Measurements from ENCODE around the gene MCUR1. TPM values are rescaled to one million over a fixed set of nuclear protein-coding genes. Genes with fewer than 3 reads are reported as not detected.

The MCUR1 gene
- total RNA-seq, 1 donor from 2014 or later, result 31.7 TPM

DNA sequence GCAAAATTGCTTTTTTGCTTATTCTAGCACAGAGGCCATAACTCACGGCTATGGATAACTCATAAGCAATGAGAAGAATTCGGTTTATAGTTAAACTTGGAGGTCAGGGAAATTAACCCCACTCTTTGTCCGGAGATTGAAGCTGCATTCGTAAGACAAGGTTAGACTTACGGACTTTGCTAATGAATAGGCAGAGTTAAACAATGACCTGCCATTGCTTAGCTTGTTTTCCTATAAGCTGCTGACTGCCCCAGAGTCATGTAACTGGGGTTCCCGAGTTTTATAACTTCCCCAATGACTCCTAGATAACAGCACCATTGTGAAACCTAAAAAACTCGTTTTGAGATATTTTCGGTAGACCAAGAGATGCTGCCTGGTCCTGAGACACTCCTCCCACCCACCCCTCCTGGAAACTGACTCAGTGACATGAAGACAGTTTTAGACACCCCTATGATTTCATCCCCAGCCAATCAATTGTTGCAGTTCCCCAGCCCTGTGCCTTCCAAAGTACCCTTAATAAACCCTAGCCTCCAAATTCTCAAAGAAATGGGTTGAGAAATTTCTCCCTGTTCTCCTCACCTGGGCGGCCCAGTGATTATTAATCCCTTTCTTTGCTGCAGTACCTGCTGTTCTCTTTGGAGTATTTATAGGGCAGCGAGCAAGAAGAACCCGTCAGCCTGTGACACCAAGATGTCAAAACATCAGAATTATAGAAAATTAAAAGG, 33.1 kb upstream of the MCUR1 start:
- H3K9me3 Mint-ChIP-seq (ENCODE audit: low read depth), result no peaks in the 10 kb centered on the region
- H3K4me1 Mint-ChIP-seq (ENCODE audit: low read depth), result peaks cover 7% of the 10 kb centered on the region

DNA sequence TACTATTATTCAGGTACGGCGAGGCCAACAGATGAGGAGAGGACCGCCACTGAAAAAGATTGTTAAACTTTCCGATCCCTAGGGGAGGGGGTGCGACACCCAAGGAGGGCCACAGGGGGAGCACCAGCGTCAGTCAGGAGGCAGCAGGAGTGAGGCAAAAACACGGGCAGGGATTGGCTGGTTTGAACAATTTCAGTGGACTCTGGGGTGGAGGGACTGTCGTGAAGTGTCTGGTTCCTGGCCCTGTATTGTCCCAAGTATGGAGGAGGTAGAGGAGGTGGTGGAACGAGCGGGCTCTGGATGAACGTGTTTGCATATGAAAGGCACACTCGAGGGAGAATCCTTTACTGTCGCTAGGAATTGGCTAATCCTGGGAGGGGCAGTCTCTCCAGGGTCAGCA, 32.5 kb upstream of the MCUR1 start:
- Mint-ChIP-seq H3K27me3 (ENCODE audit: low read depth) (peaks cover 4% of the 10 kb centered on the region), H3K9me3 (ENCODE audit: low read depth) (no peaks in the 10 kb centered on the region), H3K4me3 (ENCODE audit: unreplicated experiment) (no peak overlapping the region), H3K4me1 (ENCODE audit: low read depth) (peaks cover 8% of the 10 kb centered on the region), H3K36me3 (ENCODE audit: low read depth) (no peaks in the 10 kb centered on the region), H3K27ac (ENCODE audit: unreplicated experiment) (no peak overlapping the region)
- TF ChIP-seq, protein P1, sequence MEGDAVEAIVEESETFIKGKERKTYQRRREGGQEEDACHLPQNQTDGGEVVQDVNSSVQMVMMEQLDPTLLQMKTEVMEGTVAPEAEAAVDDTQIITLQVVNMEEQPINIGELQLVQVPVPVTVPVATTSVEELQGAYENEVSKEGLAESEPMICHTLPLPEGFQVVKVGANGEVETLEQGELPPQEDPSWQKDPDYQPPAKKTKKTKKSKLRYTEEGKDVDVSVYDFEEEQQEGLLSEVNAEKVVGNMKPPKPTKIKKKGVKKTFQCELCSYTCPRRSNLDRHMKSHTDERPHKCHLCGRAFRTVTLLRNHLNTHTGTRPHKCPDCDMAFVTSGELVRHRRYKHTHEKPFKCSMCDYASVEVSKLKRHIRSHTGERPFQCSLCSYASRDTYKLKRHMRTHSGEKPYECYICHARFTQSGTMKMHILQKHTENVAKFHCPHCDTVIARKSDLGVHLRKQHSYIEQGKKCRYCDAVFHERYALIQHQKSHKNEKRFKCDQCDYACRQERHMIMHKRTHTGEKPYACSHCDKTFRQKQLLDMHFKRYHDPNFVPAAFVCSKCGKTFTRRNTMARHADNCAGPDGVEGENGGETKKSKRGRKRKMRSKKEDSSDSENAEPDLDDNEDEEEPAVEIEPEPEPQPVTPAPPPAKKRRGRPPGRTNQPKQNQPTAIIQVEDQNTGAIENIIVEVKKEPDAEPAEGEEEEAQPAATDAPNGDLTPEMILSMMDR (IDR thresholded peaks at IDR 0.05), result peak; percentile 21
- DNase-seq (ENCODE audit: low spot score), result no peak

More for the DNA sequence above, 33.1 kb upstream of the MCUR1 start:
- DNase-seq (ENCODE audit: low spot score), result no peak
- no peak overlapping the region for H3K27ac Mint-ChIP-seq (ENCODE audit: unreplicated experiment)
- H3K36me3 Mint-ChIP-seq (ENCODE audit: low read depth), result no peaks in the 10 kb centered on the region
- peaks cover 4% of the 10 kb centered on the region for H3K27me3 Mint-ChIP-seq (ENCODE audit: low read depth)
- TF ChIP-seq, protein P1 (IDR thresholded peaks at IDR 0.05), result no peak
- H3K4me3 Mint-ChIP-seq (ENCODE audit: unreplicated experiment), result no peak overlapping the region

DNA sequence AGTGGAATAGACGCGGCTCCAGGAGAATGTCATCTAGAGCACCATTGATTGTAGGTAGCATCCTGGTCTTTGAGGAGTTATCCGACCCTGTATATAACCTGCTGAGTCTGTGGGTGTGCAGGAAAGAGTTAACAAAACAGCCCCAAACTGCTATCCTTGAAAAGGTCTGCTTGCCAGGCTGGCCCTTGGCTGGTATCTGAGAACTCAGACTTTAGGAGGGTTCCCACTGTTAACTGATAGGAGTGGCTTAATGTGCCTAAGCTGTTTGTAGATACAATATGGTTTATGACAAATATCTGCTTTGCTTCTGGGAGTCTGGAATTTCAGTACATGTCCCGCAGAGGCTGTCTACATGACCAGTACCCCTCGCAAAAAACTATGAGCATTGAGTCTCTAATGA, 27.6 kb upstream of the MCUR1 start:
- Mint-ChIP-seq H3K36me3 (ENCODE audit: low read depth) (no peaks in the 10 kb centered on the region), H3K4me3 (ENCODE audit: unreplicated experiment) (no peak overlapping the region), H3K4me1 (ENCODE audit: low read depth) (peaks cover 9% of the 10 kb centered on the region), H3K27ac (ENCODE audit: unreplicated experiment) (no peak overlapping the region), H3K27me3 (ENCODE audit: low read depth) (peaks cover 2% of the 10 kb centered on the region), H3K9me3 (ENCODE audit: low read depth) (no peaks in the 10 kb centered on the region)
- TF ChIP-seq, protein P1 (IDR thresholded peaks at IDR 0.05), result no peak
- no peak for DNase-seq (ENCODE audit: low spot score)

- TF ChIP-seq, protein P1 (IDR thresholded peaks at IDR 0.05), result no peak
- DNase-seq (ENCODE audit: low spot score), result no peak
- Mint-ChIP-seq H3K36me3 (ENCODE audit: low read depth) (no peaks in the 10 kb centered on the region), H3K4me1 (ENCODE audit: low read depth) (peaks cover 9% of the 10 kb centered on the region), H3K9me3 (ENCODE audit: low read depth) (no peaks in the 10 kb centered on the region), H3K27me3 (ENCODE audit: low read depth) (peaks cover 1% of the 10 kb centered on the region), H3K4me3 (ENCODE audit: unreplicated experiment) (no peak overlapping the region), H3K27ac (ENCODE audit: unreplicated experiment) (no peak overlapping the region)
Measured at GRCh38 chr6:13838616-13839015, 24.3 kb upstream of the MCUR1 start.

DNA sequence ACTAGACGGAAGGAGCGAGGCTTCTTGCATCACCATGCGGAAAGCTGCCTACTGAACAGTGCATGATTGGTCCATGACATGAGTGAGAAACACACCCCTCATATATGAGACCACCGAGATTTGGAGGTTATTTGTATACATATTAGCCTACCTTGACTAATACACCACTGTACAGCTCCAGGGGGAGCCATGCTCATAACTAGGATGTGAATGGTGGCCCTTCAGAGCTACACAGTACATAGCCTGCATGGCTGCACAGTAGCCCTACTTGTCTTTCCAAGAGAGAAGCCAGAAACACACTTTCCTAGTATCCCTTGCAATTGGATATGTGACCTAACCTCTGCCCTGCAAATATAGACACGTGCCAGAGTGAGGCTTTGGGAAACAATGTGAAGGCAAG, 21.8 kb upstream of the MCUR1 start:
- H3K4me1 Mint-ChIP-seq (ENCODE audit: low read depth), result peaks cover 1% of the 10 kb centered on the region
- no peak overlapping the region for H3K4me3 Mint-ChIP-seq (ENCODE audit: unreplicated experiment)
- H3K36me3 Mint-ChIP-seq (ENCODE audit: low read depth), result no peaks in the 10 kb centered on the region
- no peaks in the 10 kb centered on the region for H3K9me3 Mint-ChIP-seq (ENCODE audit: low read depth)
- TF ChIP-seq, protein P1 (IDR thresholded peaks at IDR 0.05), result no peak
- H3K27ac Mint-ChIP-seq (ENCODE audit: unreplicated experiment), result no peak overlapping the region
- H3K27me3 Mint-ChIP-seq (ENCODE audit: low read depth), result peaks cover 4% of the 10 kb centered on the region
- no peak for DNase-seq (ENCODE audit: low spot score)
